DMS114 treated with DMSO at 0.1 percent for 48 hours (cell line): ENCODE results near the gene CEMIP2.

Experiments used
- DNase-seq: peaks from one replicate; lab custom pipeline; 2025; ENCODE audit not compliant: unreplicated experiment; lab: John Stamatoyannopoulos, UW

Gene CEMIP2

DNA sequence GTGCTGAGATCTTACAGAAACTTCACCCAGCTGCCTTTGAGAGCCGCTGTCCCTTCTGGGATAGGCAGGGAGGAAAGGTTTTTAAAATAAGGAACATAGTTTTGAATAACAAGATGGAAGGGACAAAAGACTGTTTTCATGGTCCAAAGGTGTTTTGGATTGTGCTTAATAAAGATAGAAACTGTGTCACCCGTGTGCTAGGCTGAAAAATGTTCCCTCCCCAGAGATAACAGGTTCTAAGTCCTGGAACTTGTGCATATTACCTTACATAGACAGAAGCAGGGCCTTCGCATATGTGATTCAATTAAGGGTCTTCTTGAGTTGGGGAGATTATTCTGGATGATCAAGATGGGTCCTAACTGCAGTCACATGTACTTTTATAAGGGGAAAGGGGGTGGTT is 1.9 kb upstream of the CEMIP2 start:
- DNase-seq: no peak

DNA sequence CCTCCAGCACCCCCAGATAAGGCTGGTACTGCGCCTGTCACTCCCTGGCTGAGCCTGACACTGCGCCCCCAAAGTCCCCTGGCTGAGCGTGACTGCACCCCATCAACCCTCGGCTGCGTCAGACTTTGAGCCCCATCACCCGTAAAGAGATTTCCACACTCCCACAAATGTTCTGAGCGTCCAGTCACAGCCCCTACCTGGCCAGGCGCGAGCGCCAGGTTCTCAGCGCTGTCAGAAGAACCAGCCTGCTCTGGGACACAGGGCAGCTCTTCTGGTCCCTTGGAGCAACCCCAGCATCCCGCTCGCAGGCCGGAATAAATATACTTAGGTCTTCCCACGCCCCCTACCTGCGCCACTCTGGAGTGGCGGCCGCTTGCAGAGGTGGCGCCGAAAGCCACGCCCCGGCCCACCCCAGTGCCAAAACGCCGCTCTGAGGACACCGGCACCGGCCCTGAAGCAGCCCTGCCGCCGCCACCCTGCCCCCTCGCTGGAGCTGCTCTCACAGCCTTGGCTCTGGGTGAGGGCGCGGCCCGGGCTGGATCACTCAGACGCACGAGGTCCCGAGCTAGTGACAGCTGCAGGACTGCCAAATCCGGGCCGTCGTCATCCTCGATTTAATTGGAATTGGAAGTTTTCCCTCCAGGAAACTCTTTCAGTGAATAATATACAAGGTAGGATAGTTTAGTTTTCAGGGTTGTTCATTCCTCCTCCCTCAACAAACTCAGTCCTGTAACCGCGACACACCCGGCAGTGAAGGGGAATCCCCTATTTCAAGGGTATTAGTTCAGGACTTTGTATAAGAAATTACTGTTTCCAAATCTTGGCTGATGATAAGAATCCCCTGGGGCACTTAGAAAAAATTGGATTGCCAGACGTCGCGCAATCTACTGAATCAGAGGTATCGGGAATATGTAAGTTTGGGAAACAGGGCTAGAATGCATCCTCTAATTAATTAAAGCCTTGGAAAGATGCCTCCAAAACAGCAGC is 1.2 kb upstream of the CEMIP2 start:
- no peak for DNase-seq

DNA sequence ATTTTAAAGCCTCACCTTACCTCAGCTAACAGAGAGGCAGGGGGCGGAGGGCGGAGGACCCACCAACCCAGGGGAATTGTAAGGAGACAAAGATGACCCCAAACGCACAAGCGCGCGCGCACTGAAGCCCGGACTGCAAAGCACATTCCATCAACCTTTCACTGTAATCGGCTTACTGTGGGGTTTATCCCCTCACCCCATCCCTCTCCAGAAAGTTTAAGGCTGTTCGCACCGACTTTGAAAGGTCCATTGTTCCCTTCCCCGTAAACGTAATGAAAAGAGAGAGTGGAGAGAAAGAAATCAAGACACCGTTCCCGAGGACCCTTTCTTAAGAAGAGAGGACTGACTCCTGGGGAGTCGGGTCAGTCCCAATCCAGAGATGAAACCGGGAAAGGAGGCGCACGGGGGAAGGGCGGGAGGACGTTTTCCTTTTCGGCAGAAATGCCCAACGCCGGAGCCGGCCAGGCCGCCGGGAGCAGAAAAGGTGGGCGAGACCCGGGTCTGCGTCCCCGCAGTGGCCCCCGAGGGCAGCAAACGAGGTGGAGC is 464 bp downstream of the CEMIP2 start:
- no peak for DNase-seq

DNA sequence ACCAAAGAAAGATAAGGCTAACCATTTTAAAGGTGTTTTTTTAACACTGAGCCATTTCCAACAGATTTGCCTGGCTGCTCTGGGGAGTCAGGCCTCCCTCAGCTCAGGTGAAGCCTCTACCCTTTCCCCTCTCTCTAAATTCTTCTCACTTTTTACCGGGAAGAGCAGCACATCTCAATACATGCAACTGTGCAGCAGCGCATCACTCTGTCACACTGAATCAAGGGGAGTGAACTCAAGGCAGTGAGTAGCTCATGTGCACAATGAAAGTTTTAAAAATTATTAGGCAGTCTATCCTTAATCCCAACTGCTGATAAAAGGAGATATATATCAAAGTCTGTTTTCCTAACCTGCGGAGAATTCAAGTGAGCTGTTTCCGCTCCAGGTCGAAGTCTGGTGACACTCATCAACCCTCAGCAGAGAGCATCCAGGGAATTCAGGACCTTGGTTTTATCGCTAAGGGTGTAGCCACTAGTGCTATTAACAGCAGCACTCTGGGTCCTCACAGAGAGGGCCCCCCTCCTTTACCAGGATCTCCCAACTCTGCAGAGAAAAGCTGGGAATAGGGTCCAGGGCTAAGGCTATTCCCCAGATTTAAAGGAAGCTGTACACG is 1.0 kb downstream of the CEMIP2 start:
- DNase-seq: no peak

DNA sequence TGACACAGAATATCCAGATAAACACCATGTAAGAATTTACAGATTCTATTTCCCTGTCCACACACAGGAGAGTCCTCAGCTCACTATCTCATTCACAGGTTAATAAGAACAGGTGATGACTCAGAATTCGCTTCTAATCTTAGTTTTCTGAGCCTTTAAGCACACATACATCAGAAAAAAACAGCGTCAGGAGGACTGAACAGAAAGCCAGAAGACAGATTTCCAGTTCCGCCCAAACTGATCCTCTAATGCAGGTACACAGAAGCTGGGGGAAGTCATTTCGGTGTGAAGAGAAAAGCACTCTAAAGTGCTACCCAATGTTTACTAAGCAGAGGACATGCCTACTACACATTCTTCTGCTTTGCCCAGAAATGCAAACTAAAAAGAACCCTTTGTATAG is 1.6 kb downstream of the CEMIP2 start:
- no peak for DNase-seq

DNA sequence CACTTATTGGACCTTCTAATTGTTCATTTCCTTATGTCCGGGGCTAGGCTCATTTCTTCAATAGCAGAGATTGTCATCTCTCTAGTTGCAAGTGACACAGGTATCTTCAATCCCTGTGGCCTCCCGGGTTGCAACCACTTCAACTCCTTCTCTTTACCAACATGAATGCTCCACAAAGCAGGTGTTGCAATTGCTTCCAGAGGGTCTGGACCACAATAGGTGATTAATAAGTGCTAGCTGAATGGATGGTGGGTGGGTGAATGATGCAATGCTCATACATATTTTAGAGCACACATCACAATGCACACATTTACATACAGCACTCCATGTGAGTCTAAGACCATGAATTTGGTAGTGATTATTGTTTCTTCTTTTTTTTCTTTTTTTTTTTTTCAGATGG is 2.6 kb downstream of the CEMIP2 start:
- DNase-seq: no peak

DNA sequence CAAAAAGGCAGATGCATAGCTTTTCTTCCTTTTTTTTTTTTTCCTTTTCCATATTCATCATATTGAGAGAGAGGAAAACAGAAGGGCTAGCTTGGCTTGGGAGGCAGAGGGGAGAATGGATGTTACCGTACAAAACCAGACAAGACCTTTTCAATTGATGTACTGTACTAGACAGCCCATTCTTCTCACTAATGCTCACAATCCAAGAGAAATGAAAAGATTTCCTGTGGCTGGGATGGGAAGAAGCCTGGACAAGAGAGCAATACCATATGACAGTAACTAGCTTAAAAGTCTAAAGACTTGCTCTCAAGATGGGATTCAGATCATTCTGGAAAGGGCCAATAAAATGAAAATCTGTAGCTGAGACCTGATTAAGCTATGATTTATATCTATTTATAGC is 3.4 kb downstream of the CEMIP2 start:
- no peak for DNase-seq

DNA sequence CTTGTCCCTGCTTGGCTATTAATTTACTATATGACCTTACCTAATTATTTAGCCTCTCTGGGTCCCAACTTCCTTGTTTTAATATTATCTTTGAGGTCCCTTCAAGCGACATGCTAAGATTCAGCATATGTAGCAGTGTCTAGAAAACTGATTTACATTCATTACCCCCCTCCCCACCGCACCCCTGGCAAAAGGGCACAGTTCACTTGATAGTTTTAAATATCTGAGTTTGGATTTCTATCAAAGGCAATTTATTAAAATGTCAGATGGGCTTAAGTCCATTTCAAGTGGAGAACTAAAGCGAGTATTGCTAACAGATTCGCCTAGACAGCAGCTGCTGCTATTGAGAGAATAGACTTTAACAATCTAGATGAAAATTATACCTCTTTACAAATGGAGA is 3.9 kb downstream of the CEMIP2 start:
- no peak for DNase-seq

DNA sequence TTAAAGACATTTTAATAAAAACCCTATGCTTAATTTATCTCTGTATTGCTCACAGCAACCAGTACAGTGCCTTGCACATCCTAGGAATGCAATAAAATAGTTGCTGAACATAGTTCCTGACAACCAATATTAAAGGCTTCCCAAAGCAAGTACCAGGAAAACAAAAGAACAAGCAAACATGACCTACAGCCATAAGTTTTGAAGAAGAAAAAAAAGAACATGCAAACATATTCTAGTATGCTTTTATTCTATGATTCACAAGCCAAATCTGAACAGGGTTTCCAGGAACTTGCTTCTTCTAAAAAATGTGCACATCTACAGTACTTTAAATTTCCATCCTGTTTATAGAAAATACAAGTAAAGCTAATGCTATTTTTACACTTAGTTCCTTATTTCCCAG is 4.5 kb downstream of the CEMIP2 start:
- DNase-seq: no peak

DNA sequence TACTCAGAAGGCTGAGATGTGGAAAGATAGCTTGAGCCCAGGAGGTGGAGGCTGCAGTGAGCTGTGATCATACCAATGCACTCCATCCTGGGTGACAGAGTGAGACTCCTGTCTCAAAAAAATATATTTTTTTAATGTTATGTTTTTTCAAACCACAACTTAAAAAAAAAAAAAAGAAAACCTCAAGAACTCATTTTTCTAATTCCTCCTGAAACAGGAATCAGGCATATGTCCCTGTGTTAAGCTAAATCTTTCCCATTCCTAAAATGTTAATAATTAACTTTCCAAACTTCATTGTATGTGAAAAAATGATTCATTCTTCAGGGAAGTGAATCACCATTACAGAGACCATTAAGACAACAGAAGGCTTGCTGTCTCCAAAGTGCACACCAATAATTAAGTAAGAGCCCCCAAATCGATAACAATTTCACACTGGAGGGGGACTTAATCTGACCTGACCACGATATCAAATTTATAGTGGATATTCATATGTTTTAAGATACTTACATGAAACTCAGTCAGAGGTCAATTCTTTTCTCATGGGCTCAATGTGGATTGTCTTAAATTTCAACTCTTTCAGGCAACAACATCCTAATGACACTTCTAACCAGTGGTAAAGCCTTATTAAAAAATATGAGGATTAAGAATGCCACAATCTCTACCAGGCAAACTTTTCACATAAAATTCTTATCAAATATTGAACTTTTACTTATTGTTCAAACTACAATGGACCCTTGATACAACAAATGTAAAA is 5.2 kb downstream of the CEMIP2 start:
- no peak for DNase-seq

DNA sequence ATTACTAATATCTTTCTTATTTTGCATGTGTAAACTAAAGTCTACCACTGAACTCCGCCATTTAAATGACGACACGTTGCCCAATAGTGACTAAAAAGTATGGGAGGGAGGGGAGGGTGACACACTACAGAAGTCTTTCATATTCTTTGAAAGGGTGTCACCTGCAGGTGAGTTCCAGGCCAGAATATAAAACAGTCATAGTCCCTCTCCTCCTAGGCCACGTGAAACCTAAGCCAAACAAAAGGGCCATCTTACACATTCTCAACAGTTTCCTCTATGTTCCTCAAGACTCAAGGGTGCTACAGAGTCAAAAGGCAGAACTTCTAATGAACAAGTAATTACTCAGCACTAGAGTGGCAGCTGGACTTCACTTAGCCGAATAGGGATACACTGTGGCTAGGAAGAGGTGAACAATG is 6.4 kb downstream of the CEMIP2 start:
- DNase-seq: no peak

DNA sequence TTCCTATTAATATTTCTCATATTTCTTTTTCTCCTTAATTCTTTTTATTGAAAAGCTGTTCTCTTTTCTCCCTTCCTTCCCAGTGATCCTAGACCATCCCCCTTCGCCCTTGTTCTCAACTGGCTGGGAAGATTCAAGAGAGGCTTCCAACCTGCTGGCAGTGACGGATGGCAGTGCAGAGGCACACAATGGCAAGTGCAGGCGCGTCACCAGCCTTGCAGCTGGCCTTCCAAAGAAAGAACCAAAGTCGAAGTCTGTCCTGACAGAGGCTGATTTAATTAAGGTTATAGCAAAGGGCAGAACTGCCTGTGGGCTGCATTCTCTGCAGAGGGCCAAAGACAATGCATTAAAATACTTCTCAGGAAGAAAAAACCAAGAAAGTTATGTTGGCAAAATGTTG is 7.4 kb downstream of the CEMIP2 start:
- DNase-seq: no peak

DNA sequence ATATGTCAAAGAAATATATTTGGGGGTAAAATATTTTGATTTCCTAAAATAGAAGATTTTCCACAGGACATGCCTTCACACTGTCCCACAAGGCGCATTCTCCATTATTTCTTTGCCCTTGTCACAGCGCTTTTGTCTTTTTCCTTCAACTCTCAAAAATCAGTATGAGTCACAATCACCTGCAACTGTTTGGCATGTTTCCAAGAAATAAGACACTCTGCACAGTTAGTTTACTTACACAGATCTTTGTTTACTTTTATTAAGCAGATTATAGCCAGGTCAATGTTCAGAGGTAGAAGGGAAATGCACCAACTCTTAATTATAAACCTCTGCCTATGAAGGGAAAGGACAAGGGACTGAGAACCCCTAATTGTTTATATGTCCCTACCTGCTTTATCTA is 9.5 kb downstream of the CEMIP2 start:
- no peak for DNase-seq

DNA sequence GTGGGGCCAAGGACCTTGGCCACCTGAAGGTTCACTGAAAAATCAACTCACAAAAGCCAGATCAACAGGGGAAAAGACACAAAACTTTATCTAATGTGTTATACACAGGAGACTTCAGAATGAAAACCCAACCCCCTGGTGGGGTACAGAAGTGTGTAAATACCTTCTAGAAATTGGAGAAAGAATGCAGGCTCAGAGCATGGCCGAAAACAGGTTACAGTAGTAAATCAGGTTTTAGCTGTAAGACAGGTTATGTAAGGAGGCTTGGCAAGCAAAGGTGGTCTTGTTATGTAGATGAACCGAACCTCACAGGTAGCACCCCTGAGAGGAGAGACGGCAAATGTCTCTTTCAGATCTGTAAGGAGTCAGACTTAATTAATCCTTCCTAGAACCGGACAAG is 10.0 kb downstream of the CEMIP2 start:
- DNase-seq: no peak

DNA sequence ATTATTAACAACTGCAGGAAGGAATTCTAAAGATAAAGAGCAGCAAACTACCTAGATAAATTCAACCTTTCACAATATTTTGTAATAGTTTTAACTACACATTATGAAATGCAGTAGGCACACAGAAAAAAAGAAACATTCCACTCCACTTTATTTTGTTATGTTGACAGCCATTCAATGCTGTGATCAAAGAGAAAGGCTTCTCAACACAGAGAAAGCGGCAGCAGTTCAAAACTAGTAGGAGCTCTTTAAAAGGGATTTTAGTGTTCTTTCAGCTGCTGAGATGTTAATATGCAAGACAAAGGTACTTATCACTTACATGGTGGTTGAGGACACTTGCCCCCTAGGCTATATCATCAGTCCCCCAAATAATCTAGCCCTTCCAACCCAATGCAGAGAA is 11.6 kb downstream of the CEMIP2 start:
- DNase-seq: no peak

DNA sequence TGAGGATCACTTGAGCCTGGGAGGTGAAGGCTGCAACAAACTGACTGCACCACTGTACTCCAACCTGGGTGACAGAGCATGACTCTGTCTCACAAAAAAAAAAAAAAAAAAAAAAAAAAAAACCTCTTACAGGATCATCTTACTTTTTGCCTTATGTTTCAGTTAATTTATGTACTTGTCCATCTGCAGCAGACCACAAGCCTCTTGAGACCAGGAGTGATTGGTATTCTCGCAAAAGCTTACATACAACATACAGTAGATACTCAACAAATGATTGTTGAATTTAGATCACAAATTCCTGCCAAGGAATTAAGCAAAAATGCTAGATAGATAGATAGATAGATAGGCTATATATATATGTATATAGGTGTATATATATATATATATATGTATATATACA is 12.4 kb downstream of the CEMIP2 start:
- no peak for DNase-seq

DNA sequence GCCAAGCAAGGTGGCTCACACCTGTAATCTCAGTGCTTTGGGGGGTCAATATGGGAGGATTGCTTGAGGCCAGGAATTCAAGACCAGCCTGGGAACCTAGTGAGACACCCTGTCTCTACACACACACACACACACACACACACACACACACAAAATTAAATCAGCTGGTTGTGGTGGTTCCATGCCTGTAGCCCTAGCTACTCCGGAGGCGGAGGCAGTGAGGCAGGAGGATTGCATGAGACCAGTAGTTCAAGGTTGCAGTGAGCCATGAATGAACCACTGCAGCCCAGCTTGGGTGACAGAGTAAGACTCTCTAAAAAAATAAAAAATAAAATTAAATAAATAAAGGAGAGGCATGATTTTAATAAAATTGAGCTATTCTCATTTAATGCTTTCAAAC is 13.1 kb downstream of the CEMIP2 start:
- DNase-seq: no peak

DNA sequence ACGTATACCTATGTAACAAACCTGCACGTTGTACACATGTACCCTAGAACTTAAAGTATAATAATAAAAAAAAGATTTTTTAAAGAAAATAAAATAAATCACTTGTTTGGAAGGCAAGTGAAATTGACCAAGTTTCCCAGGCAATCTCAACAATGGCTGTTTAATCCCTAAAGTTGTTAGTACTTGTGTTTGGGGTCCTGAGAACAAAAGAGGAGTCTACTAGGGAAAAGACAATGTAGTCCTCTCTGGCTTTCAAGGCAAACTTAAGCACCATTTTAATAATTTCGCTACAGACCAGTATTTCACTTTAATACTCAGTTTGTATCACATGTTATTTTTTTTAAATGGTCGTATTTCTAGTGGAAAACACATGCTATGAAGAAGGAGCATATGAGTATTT is 14.2 kb downstream of the CEMIP2 start:
- DNase-seq: no peak

DNA sequence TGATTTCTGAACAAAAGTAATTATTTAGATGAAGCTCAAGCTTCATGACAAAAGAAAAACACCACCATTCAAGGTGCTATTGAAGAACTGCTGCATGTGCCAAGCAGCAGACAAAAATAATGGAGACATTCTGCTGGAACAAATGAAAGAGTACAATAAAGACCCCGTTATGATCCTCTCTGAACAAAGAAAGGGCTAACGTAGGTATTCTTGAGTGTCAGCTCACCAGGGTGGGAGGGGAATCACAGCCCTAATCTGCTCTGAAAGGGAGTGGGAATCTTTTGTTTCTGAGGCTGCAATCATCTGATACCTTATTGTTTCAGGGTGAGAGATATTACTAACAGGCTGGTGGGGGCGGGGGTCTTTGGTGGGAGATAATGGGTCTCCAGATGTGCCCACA is 15.4 kb downstream of the CEMIP2 start:
- DNase-seq: no peak

DNA sequence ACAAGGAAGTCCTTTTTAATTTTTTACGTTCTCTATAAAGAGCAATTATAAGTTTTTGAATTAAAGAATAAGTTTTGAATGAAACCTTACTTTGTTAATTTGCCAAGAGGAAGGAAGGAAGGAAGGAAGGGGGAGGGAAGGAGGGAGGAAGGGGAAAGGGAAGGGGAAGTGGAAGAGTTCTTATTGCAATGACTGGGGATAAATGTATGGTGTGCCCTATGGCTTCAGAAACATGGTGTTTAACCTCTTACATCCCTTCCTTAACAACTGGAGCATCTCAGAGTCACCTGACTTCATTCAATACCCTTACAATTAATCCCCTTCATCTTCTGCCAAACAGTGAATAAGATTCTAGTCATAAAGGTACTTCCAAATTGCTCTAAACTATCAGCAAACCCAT is 16.0 kb downstream of the CEMIP2 start:
- no peak for DNase-seq

DNA sequence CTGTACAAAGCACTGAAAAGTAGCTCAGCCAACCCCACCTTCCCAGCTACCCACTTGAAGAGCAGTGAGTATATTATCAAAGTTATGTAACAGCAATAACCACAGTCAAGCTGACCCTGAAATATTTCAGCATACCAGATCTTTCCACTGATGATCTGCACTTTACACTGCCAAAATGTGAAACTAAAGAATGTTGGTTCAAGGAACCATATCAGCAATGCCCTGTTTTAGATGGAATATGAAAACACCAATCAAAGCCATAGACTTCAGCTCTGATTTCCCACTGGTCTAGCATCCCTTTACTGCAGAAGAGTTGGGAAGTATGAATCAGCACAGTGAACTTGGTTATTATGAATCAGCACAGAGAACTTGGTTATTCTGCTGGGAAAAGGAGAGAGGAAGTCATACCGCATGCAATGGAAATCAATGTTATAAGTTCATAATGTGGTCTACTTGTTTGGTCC is 20.0 kb downstream of the CEMIP2 start:
- no peak for DNase-seq
